ENCODE data around the gene PREP. TPM values are rescaled to one million over a fixed set of nuclear protein-coding genes. Genes with fewer than 3 reads are reported as not detected.

PREP gene
- total and polyA plus RNA-seq, 2 of the 8 experiments (the other 6 are each of a cell fraction or from before 2014, with no cell fraction given) = 26.8 to 70.0 TPM

GRCh38 chr6:105250533-105250932 lies 152.3 kb downstream of the PREP start:
- Histone ChIP-seq H2BK20ac (ENCODE audit: low read length) (no peak overlapping the region), H3K79me2 (ENCODE audit: control insufficient read depth in 1 of 2, insufficient read depth in 2 of 2, low read length in 2 of 2) (no peaks in the 10 kb centered on the region), H3K79me1 (ENCODE audit: low read depth, low read length) (no peaks in the 10 kb centered on the region), H3K23ac (ENCODE audit: insufficient read length) (no peak overlapping the region), H3K23me2 (ENCODE audit: low read depth, low read length) (no peaks in the 10 kb centered on the region), H2BK15ac (ENCODE audit: low read length) (no peak overlapping the region), H2BK5ac (ENCODE audit: low read depth, low read length) (no peak overlapping the region), H3K4me1 (replicated peaks in 1 of 4; ENCODE audit: control insufficient read depth in 3 of 4, insufficient read depth in 4 of 4, low read length in 3 of 4) (no peaks in the 10 kb centered on the region), H3K27ac (ENCODE audit: low read depth, low read length) (no peak overlapping the region), H4K91ac (replicated peaks; ENCODE audit: insufficient read length, low read length) (no peak overlapping the region), H2AFZ (ENCODE audit: low read length) (no peak overlapping the region), H3K36me3 (ENCODE audit: control insufficient read depth in 2 of 4, insufficient read depth in 4 of 4, low read length in 3 of 4) (no peaks in the 10 kb centered on the region), H3K56ac (replicated peaks; ENCODE audit: insufficient read length, low read depth, low read length) (no peak overlapping the region), H3K18ac (ENCODE audit: extremely low read depth, low read length) (no peak overlapping the region), H3K14ac (ENCODE audit: insufficient read length) (no peak overlapping the region), H2BK120ac (replicated peaks; ENCODE audit: low read depth, low read length) (no peak overlapping the region), H3K9ac (replicated peaks in 1 of 4; ENCODE audit: extremely low read depth in 1 of 4, low read depth in 3 of 4, low read length in 3 of 4) (no peak overlapping the region), H3K9me3 (ENCODE audit: insufficient read depth in 2 of 2, low read depth in 1 of 2, low read length in 1 of 2) (no peaks in the 10 kb centered on the region), H3K27me3 (replicated peaks in 1 of 4; ENCODE audit: control insufficient read depth in 3 of 4, extremely low read depth in 1 of 4, insufficient read depth in 3 of 4, low read length in 3 of 4) (no peaks in the 10 kb centered on the region), H4K20me1 (replicated peaks in 1 of 2; ENCODE audit: control insufficient read depth in 1 of 2, insufficient read depth in 2 of 2, low read length in 2 of 2) (no peaks in the 10 kb centered on the region), H4K5ac (ENCODE audit: insufficient read length, low read depth, low read length) (no peak overlapping the region), H3K4ac (replicated peaks; ENCODE audit: insufficient read length, low read depth, low read length) (no peak overlapping the region), H2BK12ac (ENCODE audit: low read depth, low read length) (no peak overlapping the region), H3K4me3 (ENCODE audit: extremely low read depth in 1 of 4, insufficient read depth in 2 of 4, low read depth in 3 of 4, low read length in 4 of 4) (no peak overlapping the region), H2AK5ac (ENCODE audit: low read depth, low read length) (no peak overlapping the region), H3K4me2 (ENCODE audit: insufficient read depth in 1 of 2, low read depth in 2 of 2, low read length in 2 of 2) (no peak overlapping the region), H4K8ac (ENCODE audit: extremely low read depth, insufficient read depth, low read length) (no peak overlapping the region)
- DNase-seq (ENCODE audit: low read depth in 1 of 2, low spot score in 2 of 2) (no peak), FAIRE-seq (no peak)
- 89% methylated on average over 2 of the region's 2 CpGs; no CpG with 5 or more reads in 1 of the 2 experiments for WGBS, 2 experiments (ENCODE audit: extremely low coverage in 1 of 2, insufficient coverage in 1 of 2, insufficient read length in 1 of 2, insufficient replicate concordance in 2 of 2, low coverage in 1 of 2, low lambda C conversion rate in 2 of 2, missing lambda C conversion rate in 1 of 2)
- CTCF ChIA-PET (ENCODE audit: partially characterized antibody) = interaction anchor here (0.7 kb wide), 1 partner anchor 439 kb away, joined by 3 read pairs; no protein-coding TSS in a partner anchor
- POLR2A ChIA-PET (ENCODE audit: partially characterized antibody) = no interaction called here
- TF ChIP-seq RXRA (IDR thresholded peaks at IDR 0.05; ENCODE audit: insufficient read depth, low read depth, low read length) (no peak), PHF8 (conservative IDR thresholded peaks at IDR 0.05; ENCODE audit: low read depth, low read length) (no peak), TAF1 (IDR thresholded peaks at IDR 0.05; ENCODE audit: low read depth, low read length) (no peak), CREB1 (IDR thresholded peaks at IDR 0.05) (no peak), POLR2AphosphoS5 (IDR thresholded peaks at IDR 0.05; ENCODE audit: low read depth, low read length) (no peak), HDAC2 (IDR thresholded peaks at IDR 0.05; ENCODE audit: borderline replicate concordance in 1 of 2, low read depth in 2 of 2, low read length in 2 of 2) (no peak), GABPA (IDR thresholded peaks at IDR 0.05; ENCODE audit: borderline replicate concordance, insufficient read depth, low read length) (no peak)
- TF ChIP-seq, protein P1, sequence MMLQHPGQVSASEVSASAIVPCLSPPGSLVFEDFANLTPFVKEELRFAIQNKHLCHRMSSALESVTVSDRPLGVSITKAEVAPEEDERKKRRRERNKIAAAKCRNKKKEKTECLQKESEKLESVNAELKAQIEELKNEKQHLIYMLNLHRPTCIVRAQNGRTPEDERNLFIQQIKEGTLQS (IDR thresholded peaks at IDR 0.05; ENCODE audit: insufficient read depth, low read depth, low read length) = no peak

Data from H1 (cell line).